HepG2 (cell line): Measurements from ENCODE around the gene PFKM. TPM values are rescaled to one million over a fixed set of nuclear protein-coding genes. Genes with fewer than 3 reads are reported as not detected.

ENCODE experiments used
- ARNT ChIP-seq: fragments of 450-650 bp; IDR thresholded peaks from 2 replicates; pipeline ENCODE4 v1.6.1; 2017
- ETS1 ChIP-seq: sonication (generic); formaldehyde crosslinking; IDR thresholded peaks from 2 replicates; pipeline ENCODE4 v1.4.0; 2020; ENCODE audit warnings: missing genetic modification reagents
- GLMP ChIP-seq: sonication (generic); formaldehyde crosslinking; IDR thresholded peaks from 2 replicates; pipeline ENCODE4 v1.9.0; 2021; ENCODE audit warnings: missing genetic modification reagents, mild to moderate bottlenecking, borderline replicate concordance
- HINFP ChIP-seq: sonication (generic); formaldehyde crosslinking; IDR thresholded peaks from 2 replicates; pipeline ENCODE4 v1.4.0; 2020; ENCODE audit warnings: low read depth, mild to moderate bottlenecking, missing genetic modification reagents
- KLF16 ChIP-seq, 2 experiments: sonication (generic) in 1 of 2; formaldehyde crosslinking in 1 of 2; IDR thresholded peaks; 2 replicates each; pipeline versions ENCODE4 v1.6.1 to v1.8.0; 2016 to 2023; ENCODE audit warnings: missing genetic modification reagents in 2 of 2, missing compliant biosample characterization in 1 of 2
- KLF6 ChIP-seq: IDR thresholded peaks from 2 replicates; pipeline ENCODE4 v1.8.0; 2016; ENCODE audit warnings: missing biosample characterization, missing genetic modification reagents
- MLXIP ChIP-seq: sonication (generic); formaldehyde crosslinking; IDR thresholded peaks from 2 replicates; pipeline ENCODE4 v1.9.0; 2021; ENCODE audit warnings: missing genetic modification reagents, borderline replicate concordance
- NONO ChIP-seq, 2 experiments: fragments of 450-650 bp in 1 of 2; sonication (generic) in 1 of 2; formaldehyde crosslinking in 1 of 2; IDR thresholded peaks in 1 of 2; conservative IDR thresholded peaks in 1 of 2; 2 replicates each; pipeline versions ENCODE4 v1.6.1 to v1.8.0; 2017 to 2022; ENCODE audit warnings: mild to moderate bottlenecking in 1 of 2, missing genetic modification reagents in 1 of 2, moderate library complexity in 1 of 2
- REPIN1 ChIP-seq: sonication (generic); formaldehyde crosslinking; IDR thresholded peaks from 2 replicates; pipeline ENCODE4 v1.8.0; 2022; ENCODE audit warnings: missing genetic modification reagents, low read depth, mild to moderate bottlenecking, borderline replicate concordance
- SRF ChIP-seq: IDR thresholded peaks from 2 replicates; pipeline ENCODE4 v1.6.1; 2011; ENCODE audit warnings: mild to moderate bottlenecking, low read depth, low read length, moderate library complexity
- ZBTB10 ChIP-seq: sonication (generic); formaldehyde crosslinking; IDR thresholded peaks from 2 replicates; pipeline ENCODE4 v1.4.0; 2020; ENCODE audit warnings: missing genetic modification reagents, borderline replicate concordance
- ZNF331 ChIP-seq: sonication (generic); formaldehyde crosslinking; IDR thresholded peaks from 2 replicates; pipeline ENCODE4 v1.4.0; 2020; ENCODE audit warnings: missing genetic modification reagents
- ZNF550 ChIP-seq: sonication (generic); formaldehyde crosslinking; IDR thresholded peaks from 2 replicates; pipeline ENCODE4 v1.4.0; 2020; ENCODE audit warnings: mild to moderate bottlenecking, missing genetic modification reagents, borderline replicate concordance
- ZNF616 ChIP-seq: sonication (generic); formaldehyde crosslinking; IDR thresholded peaks from 2 replicates; pipeline ENCODE4 v1.5.0; 2020; ENCODE audit warnings: low read depth, mild to moderate bottlenecking, missing genetic modification reagents
- ZNF780A ChIP-seq: sonication (generic); formaldehyde crosslinking; IDR thresholded peaks from 2 replicates; pipeline ENCODE4 v1.8.0; 2022; ENCODE audit warnings: mild to moderate bottlenecking, missing genetic modification reagents, moderate library complexity
- ZSCAN31 ChIP-seq: sonication (generic); formaldehyde crosslinking; IDR thresholded peaks from 2 replicates; pipeline ENCODE4 v1.5.0; 2020; ENCODE audit warnings: low read depth, mild to moderate bottlenecking, missing genetic modification reagents
- polyA plus RNA-seq, 8 experiments: library from polyadenylated mRNA; depleted of rRNA in 3 of 8; stranded (reverse) in 7 of 8; unstranded in 1 of 8; fragments of >200 nt; fragmentation: Illumina TruSeq in 4 of 8; extraction: Trizol in 4 of 8; gene quantifications; 2 replicates each; pipeline versions ENCODE4 v1.2.1 to v1.2.3, GENCODE V29; 2011 to 2016; ENCODE audit warnings: low read depth in 4 of 8, missing spikeins in 1 of 8, mixed read lengths in 1 of 8; ENCODE audit not compliant: insufficient read depth in 1 of 8
- total RNA-seq, 5 experiments: library from RNA; depleted of rRNA; stranded (reverse); fragments of >200 nt; fragmentation: Illumina TruSeq; extraction: Trizol; gene quantifications; 2 replicates each; pipeline ENCODE4 v1.2.3, GENCODE V29; 2016; ENCODE audit warnings: low read depth in 1 of 5

The PFKM gene
- total and polyA plus RNA-seq, 2 of the 13 experiments (the other 11 are each of a cell fraction or from before 2014, with no cell fraction given), result 1.9 to 2.4 TPM

- TF ChIP-seq ZBTB10 (CRISPR knock-in tag), result no peak
- no peak for TF ChIP-seq NONO (IDR thresholded peaks at IDR 0.05)
- TF ChIP-seq NONO (CRISPR knock-in tag; conservative IDR thresholded peaks at IDR 0.05), result peak; percentile 93
- TF ChIP-seq KLF6 (CRISPR knock-in tag), result peak; percentile 34; the same call in 1 of the 2 replicates
- peak; percentile 65 to 66; a peak in 3 of 4 replicates for TF ChIP-seq KLF16 (CRISPR knock-in tag; IDR thresholded peaks at IDR 0.05)
- peak; percentile 50 for TF ChIP-seq ZSCAN31 (CRISPR knock-in tag)
- TF ChIP-seq MLXIP, result no peak
- no peak for TF ChIP-seq ARNT
- peak; percentile 69 for TF ChIP-seq ZNF331 (CRISPR knock-in tag)
- peak; percentile 35; the same call in 1 of the 2 replicates for TF ChIP-seq SRF
- TF ChIP-seq ETS1 (CRISPR knock-in tag), result no peak
- TF ChIP-seq ZNF616 (CRISPR knock-in tag), result peak; percentile 34; the same call in 1 of the 2 replicates
- TF ChIP-seq REPIN1 (CRISPR knock-in tag), result peak; percentile 88
- no peak for TF ChIP-seq GLMP
- no peak for TF ChIP-seq ZNF550 (CRISPR knock-in tag)
- TF ChIP-seq ZNF780A (CRISPR knock-in tag), result 0 out of 2 replicates have a peak, but pooled peaks have one; percentile 49
- TF ChIP-seq HINFP (CRISPR knock-in tag), result 0 out of 2 replicates have a peak, but pooled peaks have one; percentile 54
Observed at GRCh38 chr12:48105867-48106680, 13.1 kb upstream of the PFKM start, which contains the start of gene SENP1 (continued).
